ENCODE measurements around the gene TFF3. TPM values are rescaled to one million over a fixed set of nuclear protein-coding genes. Genes with fewer than 3 reads are reported as not detected.

TFF3 gene
- total RNA-seq, 2 donors from 2014 or later = not detected

DNA sequence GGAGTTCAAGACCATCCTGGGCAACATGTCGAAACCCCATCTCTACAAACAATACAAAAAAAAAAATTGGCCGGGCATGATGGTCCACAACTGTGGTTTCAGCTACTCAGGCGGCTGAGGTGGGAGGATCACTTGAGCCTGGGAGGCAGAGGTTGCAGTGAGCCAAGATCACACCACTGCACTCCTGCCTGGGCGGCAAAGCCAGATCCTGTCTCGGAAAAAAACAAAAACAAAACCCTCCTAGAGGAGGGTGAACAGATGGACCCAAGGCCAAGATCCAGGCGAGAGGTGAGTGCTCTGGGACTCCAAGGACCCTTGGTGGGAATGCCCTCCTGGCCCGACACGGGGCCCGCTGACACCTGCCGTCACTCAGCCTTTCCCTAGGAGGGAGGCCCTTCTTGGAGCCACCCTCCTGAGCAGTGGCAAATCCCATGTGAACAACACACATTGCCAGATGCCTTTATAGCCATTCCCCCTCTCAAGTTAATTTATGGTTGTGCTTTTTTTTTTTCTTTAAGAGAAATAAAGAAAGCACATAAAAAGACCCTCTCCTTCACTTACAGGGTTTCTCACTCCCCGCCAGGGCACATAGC, 35.2 kb upstream of the TFF3 start:
- Mint-ChIP-seq H3K9me3 (peaks cover 15% of the 10 kb centered on the region in 2 donors), H3K36me3 (peaks cover 0 to 13% of the 10 kb centered on the region in 2 donors), H3K27ac (peak overlapping the region in 1 of 2 donors; percentile 50)
- ATAC-seq (no peak), DNase-seq (ENCODE audit: low spot score in 2 of 2) (no peak)

DNA sequence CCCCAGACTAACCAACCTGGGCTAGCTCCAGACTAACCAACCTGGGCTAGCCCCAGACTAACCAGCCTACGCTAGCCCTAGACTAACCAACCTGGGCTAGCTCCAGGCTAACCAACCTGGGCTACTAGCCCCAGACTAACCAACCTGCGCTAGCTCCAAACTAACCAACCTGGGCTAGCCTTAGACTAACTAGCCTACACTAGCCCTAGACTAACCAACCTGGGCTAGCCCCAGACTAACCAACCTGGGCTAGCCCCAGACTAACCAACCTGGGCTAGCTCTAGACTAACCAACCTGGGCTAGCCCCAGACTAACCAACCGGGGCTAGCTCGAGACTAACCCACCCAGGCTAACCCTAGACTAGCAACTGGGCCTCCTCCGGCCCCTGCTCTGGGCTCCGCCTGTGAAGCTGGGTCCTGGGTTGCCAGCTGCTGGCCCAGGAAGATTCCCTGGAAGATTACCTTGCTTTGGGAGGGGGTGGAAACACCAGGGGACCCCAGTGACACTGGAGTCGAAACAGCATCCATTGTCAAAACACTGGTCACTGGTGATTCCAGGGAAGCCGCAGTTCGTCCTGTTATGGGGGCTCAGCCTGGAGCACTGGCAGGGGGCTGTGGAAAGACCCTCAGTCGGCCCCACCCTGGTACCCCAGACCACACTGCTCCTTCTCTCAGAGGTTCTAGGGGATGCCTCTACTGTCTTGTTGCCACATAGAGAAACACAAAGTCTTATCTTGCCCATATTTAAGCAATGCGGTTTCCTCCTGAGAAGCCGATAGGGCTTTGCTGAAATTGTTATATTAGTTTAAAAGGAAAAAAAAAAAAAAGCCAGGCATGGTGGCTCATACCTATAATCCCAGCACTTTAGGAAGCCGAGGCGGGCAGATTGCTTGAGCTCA, 34.5 kb upstream of the TFF3 start:
- ATAC-seq (no peak), DNase-seq (ENCODE audit: low spot score in 2 of 2) (no peak)
- Mint-ChIP-seq H3K27ac (no peak overlapping the region), H3K36me3 (peaks cover 0 to 8% of the 10 kb centered on the region in 2 donors), H3K9me3 (peaks cover 9 to 10% of the 10 kb centered on the region in 2 donors)

DNA sequence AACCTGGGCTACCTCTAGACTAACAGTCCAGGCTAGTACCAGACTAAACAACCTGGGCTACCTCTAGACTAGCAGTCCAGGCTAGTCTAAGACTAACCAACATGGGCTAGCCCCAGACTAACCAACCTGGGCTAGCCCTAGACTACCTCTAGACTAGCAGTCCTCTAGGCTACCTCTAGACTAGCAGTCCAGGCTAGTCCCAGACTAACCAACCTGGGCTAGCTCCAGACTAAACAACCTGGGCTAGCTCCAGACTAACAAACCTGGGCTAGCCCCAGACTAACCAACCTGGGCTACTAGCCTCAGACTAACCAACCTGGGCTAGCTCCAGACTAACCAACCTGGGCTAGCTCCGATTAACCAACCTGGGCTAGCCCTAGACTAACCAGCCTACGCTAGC, 33.6 kb upstream of the TFF3 start:
- Mint-ChIP-seq H3K27ac (no peak overlapping the region), H3K36me3 (peaks cover 0 to 3% of the 10 kb centered on the region in 2 donors), H3K9me3 (peaks cover 5 to 9% of the 10 kb centered on the region in 2 donors)
- DNase-seq (ENCODE audit: low spot score in 2 of 2) (no peak), ATAC-seq (no peak)

DNA sequence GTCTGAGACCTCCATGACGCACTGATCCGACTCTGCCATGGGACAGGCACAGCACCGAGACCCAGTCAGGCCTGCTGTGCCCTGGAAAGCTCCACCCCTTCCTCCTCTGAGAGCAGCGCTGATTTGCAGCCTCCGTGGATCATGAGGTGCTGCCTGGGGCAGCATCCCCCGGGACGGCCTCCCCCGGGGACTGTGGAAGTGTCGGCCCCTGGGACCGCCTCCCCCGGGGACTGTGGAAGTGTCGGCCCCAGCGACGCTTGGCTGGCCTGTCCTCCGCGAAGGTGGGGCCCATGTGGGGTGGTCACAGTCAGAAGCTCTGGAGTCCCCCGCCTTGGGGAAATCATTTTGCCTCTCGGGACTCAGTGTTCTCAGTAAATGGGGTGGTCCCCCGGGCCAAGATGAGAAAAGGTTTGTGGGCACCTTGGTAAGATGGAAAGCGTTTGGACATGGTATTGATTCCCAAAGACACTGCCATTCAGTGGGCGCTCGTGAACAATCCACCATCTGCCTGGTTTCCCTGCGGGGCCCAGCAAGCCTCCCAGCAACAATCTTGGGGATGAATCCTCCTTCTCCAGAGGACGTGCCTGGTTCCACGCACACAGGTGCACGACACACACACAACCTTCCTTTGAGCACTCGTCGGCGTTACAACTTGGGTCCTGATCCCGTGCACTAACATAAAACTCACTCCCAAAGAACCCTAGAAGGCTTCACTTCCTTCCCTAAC, 32.6 kb upstream of the TFF3 start:
- ATAC-seq (no peak), DNase-seq (ENCODE audit: low spot score in 2 of 2) (no peak)
- Mint-ChIP-seq H3K9me3 (no peaks in the 10 kb centered on the region), H3K36me3 (no peaks in the 10 kb centered on the region), H3K27ac (peak overlapping the region in 1 of 2 donors; percentile 29)

DNA sequence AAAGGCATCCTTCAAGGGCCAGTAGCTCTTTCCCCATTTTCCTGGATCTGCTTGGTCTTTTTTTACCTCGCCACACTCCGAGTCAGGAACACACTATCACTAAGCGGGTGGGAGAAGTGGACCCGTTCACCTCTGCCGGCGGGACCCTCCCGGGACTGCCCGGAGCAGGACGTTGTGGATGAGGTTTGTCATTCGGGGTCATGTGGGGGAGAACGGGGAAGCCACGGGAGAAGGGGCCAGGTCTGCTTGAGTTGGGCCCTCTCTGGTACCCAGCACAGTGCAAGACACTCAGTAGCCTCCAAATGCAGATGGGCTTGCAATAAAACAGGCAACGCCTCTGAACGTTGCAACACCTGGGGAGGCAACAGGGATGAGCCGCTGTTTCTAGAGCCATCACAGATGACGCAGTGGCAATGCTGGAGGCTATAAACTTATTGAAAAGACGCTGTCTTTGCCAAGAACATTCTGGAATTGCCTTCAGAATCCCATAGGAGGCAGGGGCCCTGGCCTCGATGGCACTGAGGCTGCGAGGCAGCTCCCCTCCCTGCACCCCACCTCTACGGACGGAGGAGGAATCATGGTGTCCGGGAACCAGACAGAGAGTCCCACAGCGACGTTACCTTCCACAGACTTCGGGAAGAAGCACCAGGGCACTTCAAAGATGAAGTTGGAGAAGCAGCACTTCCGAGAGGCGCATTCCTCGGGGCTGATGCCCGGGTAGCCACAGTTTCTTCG, 31.8 kb upstream of the TFF3 start:
- DNase-seq (ENCODE audit: low spot score in 2 of 2) (no peak), ATAC-seq (no peak)
- H3K27ac Mint-ChIP-seq = no peak overlapping the region
- no peaks in the 10 kb centered on the region for H3K36me3 Mint-ChIP-seq
- H3K9me3 Mint-ChIP-seq = no peaks in the 10 kb centered on the region

DNA sequence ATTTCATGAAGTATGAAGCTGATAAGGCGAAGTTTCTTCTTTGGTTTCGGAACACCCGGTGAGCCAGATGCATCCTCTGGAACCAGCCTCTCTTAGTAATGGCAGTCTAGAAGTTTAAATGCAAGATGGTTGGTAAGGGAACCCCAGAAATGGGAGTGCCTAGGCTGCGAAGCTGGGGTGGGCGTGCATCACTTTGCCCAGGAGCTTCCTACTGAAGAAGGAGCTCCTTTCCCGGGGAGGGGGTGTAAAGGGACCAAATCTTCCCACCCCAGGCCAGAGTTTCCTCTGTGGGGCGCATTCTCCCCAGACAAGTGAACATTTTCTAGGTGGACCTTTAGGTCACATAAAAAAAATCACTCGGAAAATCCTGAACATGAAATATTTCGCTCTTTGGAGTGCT, 31.2 kb upstream of the TFF3 start:
- ATAC-seq = no peak
- Mint-ChIP-seq H3K27ac (no peak overlapping the region), H3K36me3 (no peaks in the 10 kb centered on the region), H3K9me3 (no peaks in the 10 kb centered on the region)
- no peak for DNase-seq (ENCODE audit: low spot score in 2 of 2)

DNA sequence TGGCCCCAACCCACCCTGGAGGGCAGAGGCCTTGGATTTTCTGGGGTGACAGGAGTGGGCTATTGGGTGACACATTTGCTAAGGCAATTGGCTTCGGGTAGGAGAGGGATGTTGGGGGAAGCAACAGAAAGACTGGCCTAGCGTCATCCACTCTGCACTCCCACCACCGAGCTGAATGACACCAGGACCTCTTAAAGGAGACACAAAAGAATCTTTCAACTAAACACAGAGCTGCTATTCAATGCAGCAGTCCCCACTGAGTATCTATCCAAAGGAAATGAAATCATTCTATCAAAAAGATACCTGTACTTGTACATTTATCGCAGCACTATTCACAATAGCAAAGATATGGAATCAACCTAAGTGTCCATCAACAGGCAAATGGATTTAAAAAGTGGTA, 29.4 kb upstream of the TFF3 start:
- Mint-ChIP-seq H3K36me3 (no peaks in the 10 kb centered on the region), H3K9me3 (no peaks in the 10 kb centered on the region), H3K27ac (no peak overlapping the region)
- no peak for DNase-seq (ENCODE audit: low spot score in 2 of 2)
- no peak for ATAC-seq

DNA sequence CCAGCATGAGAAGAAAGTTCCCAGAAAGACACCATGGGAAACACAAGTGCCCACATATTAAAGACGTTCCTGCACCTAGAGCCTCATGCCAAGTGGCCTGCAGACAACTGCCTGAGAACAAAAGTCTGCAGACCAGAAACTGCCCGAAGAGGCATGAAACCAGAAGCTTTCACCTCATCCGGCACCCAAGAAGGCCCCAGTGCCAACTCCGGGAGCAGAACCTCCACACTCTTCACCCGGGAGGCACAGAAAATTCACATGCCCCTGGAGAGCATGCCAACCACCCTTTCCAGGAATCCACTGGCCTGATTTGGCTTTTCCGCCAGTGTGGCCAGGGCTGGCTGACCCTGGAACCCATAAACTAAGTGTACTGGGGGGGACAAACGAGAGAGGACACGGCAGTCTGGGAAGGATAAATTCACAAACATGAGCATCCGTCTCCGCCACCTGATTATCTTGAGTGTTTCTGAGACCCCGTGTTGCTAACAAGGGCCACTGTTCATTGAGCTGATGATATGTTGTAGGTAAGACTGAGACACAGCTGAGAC, 28.8 kb upstream of the TFF3 start:
- H3K36me3 Mint-ChIP-seq = no peaks in the 10 kb centered on the region
- no peaks in the 10 kb centered on the region for H3K9me3 Mint-ChIP-seq
- no peak for DNase-seq (ENCODE audit: low spot score in 2 of 2)
- H3K27ac Mint-ChIP-seq = no peak overlapping the region
- no peak for ATAC-seq

DNA sequence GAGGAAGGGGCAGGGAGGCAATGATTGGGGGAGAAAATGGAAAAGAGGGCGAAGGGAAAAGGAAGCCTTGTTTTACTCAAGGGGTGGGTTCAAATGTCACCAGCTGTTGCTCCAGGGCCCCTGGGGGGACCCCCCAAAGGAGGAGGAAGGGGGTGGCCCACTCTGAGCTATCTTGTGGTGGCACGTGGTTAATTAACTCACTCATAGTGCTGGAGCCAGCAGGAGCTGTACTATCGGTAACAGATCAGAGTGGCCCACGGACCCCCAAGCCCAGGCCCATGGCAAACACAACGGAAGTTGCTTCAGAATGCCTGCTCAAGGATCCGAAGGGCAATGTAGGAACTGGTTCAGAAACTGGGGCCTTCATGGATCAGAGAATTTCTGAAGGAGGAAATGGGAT, 28.3 kb upstream of the TFF3 start:
- no peaks in the 10 kb centered on the region for H3K36me3 Mint-ChIP-seq
- H3K9me3 Mint-ChIP-seq = no peaks in the 10 kb centered on the region
- ATAC-seq (no peak), DNase-seq (ENCODE audit: low spot score in 2 of 2) (no peak)
- H3K27ac Mint-ChIP-seq = no peak overlapping the region

DNA sequence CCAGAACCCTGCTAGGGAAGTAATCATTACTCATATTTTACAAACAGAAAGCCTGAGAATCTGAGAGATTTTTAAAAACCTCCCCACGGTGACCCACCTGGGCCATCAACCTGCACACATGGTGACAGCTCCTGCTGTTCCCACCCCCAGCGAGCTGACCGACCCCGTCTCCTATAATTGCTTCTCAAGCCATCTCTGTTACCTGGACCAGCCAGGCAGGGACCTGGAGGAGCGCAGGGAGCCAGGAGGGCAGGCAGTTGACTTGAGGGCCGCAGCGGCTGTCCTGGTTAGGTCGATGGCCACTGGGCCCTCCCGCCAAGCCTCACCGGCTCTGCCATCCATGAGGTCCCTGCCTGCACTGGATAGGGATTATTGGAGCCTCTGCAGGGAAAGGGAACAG, 27.9 kb upstream of the TFF3 start:
- Mint-ChIP-seq H3K36me3 (no peaks in the 10 kb centered on the region), H3K9me3 (no peaks in the 10 kb centered on the region), H3K27ac (peak overlapping the region in 1 of 2 donors; percentile 66)
- ATAC-seq (no peak), DNase-seq (ENCODE audit: low spot score in 2 of 2) (no peak)

DNA sequence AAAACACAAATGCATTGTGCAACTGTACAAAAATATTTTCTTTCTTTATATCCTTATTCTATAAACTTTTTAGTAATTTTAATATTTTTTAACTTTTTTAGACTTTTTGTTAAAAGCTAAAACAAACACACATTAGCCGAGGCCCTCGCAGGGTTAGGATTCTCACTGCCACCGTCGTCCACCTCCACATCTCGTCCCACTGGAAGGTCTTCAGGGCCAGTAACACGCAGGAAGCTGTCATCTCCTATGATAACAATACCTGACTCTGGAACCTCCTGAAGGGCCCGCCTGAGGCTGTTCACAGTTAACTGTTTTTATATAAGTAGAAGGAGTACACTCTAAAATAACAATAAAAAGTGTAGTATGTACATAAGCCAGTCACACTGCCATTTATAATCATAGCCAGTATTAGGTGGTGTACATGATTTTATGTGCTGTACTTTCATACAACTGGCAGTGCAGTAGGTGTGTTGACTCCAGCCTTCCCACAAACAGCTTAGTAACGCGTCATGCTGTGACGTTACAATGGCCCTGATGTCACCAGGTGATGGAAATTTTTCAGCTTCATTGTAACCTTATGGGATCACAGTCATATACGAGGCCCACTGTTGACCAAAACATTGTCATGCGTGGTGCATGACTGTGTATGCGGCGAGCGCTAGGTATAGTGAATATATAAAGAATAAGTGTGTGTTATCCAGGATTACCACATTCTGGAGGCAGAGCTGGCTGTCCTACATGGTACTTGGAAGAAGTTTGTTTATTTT, 26.8 kb upstream of the TFF3 start:
- DNase-seq (ENCODE audit: low spot score in 2 of 2) (no peak), ATAC-seq (no peak)
- Mint-ChIP-seq H3K9me3 (no peaks in the 10 kb centered on the region), H3K36me3 (no peaks in the 10 kb centered on the region), H3K27ac (no peak overlapping the region)

DNA sequence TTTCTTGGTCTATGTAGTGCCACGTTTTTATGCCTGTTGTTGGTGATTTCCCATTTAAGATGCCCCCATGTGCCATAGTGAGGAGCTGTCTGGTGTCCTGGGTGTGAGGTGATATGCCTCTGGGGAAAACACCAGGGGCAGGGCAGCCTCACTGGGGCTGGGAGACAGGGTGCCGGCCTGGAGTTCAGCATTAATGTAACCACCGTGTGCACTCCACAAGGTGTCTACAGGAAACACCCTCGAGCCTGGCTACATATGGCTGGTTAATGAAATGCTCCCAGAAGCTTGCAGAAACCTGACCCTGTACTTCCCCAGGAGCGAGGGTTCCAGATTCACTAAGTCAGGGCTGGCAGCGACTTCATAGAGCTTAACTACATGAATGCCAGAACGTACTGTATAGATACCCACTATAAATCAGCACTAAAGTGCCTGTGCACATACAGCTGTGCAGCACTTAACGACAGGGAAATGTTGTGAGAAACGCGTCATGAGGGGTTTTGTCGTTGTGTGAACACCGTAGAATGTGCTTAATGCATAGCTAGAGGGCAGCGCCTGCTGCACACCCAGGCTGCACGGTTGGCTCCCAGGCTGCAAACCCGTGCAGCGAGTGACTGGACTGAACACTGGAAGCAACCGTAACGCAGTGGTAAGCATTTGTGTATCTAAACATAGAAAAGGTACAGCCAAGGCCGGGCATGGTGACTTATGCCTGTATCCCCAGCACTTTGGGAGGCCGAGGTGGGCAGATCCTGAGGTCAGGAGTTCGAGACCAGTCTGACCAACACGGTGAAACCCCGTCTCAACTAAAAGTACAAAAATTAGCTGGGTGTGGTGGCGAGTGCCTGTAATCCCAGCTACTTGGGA, 25.2 kb upstream of the TFF3 start:
- no peaks in the 10 kb centered on the region for H3K9me3 Mint-ChIP-seq
- DNase-seq (ENCODE audit: low spot score in 2 of 2) = no peak
- H3K27ac Mint-ChIP-seq = no peak overlapping the region
- no peaks in the 10 kb centered on the region for H3K36me3 Mint-ChIP-seq
- no peak for ATAC-seq

DNA sequence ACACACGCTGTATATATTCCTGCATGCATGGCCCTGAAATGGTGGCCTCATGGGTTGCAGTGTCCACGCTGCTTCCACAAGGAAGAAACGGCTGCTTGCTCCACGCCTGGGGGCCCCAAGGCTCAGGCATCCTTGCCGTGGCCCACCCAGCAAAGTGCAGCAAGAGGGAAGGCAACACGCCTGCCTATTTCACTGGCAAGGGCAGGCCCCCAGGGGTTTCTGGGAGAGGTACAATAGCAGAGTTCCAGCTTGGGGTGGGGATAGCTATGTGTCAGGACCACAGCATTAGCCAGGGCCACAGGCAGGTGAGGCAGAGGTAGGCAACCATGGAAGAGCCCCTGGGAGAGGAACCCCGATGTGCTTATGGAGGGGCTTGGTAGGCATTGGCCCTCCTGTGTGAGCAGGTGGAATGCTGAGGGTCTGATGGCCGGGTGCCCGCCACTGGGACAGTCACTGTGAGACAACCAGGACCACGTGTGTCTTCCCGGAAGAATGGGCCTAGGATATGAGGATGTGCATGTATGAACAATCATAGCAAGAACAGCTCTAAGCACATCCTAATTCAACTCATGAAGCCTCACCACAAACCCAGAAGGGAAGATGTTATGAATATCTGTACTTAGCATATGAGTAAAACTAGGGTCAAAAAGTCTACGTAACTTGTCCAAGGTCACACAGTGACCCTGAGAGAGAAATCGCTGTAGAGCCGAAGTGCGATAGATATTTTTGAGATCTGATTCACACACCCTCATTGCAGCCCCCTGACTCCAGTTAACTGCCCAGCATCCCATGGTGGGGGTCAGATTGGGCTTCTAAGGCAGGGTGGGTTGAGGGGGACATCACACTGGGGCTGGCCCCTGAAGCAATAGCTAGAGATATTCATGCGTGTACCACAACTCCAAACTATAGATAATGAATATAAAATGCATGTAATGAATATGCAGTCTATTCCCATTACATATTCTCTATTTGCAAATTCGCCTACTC, 23.8 kb upstream of the TFF3 start:
- no peaks in the 10 kb centered on the region for H3K36me3 Mint-ChIP-seq
- ATAC-seq (peak; percentile 26 to 78), DNase-seq (ENCODE audit: low spot score in 2 of 2) (no peak)
- H3K9me3 Mint-ChIP-seq = no peaks in the 10 kb centered on the region
- no peak overlapping the region for H3K27ac Mint-ChIP-seq

All from activated naive CD4-positive, alpha-beta T cell treated with anti-CD3 and anti-CD28 coated beads, Interleukin-2, amount 50 U/mL, for 72 hours (primary cell).